HCT116 (cell line): ENCODE measurements around the gene LSM14A. TPM values are rescaled to one million over a fixed set of nuclear protein-coding genes. Genes with fewer than 3 reads are reported as not detected.
"Not testable (repeated sequence)": the region's sequence is repeated elsewhere in the genome, so short reads cannot be mapped to it uniquely, and the experiment has no call there.

Experiments used
- ATAC-seq: fragments of 200-7000 bp; cut with Tn5 transposase; 2 replicates; pipeline ENCODE4 v1.9.1; 2020; ENCODE audit warnings: mild to moderate bottlenecking, moderate library complexity
- BruUV-seq: library from RNA; stranded (reverse); fragments of 400-500 nt; replicated peaks from 2 replicates; lab custom pipeline; 2021; lab: Mats Ljungman, UMichigan
- CTCF ChIA-PET: fragments of 300-600 bp; sonication (Branson Sonifier 250); formaldehyde crosslinking; loops from one replicate; lab custom pipeline; 2021; ENCODE audit warnings: antibody characterized with exemption; lab: Charles Lee
- POLR2A ChIA-PET: fragments of 300-600, 350-600 bp; sonication (Branson Sonifier 250); formaldehyde crosslinking; loops from one replicate; lab custom pipeline; 2021; ENCODE audit warnings: antibody characterized with exemption; lab: Charles Lee
- RAD21 ChIA-PET, 2 experiments: fragments of 300-600 bp; sonication (Branson Sonifier 250); formaldehyde crosslinking; loops; one replicate each; lab custom pipeline; 2023; ENCODE audit warnings: low total read pairs in 2 of 2; ENCODE audit not compliant: uncharacterized antibody in 2 of 2, unreplicated experiment in 2 of 2, low non-redundant PET in 1 of 2; lab: Charles Lee
- DNase-seq: peaks from one replicate; pipeline ENCODE4 v3.0.0-alpha.2; 2010; ENCODE audit warnings: low read depth, low spot score
- H2AFZ ChIP-seq: fragments of 200-600 bp; shearing (Covaris generic), sonication (generic); 2 replicates; pipeline ENCODE4 v1.6.1; 2017; ENCODE audit warnings: low read depth, mixed run types, mixed read lengths, antibody characterized with exemption, low read length; ENCODE audit not compliant: poor library complexity, severe bottlenecking
- H3K27ac ChIP-seq: 2 replicates; pipeline ENCODE4 v1.5.1; 2012; ENCODE audit warnings: low read depth, low read length
- H3K27me3 ChIP-seq: fragments of 200-600 bp; sonication (generic); 2 replicates; pipeline ENCODE4 v1.6.1; 2016; ENCODE audit warnings: mixed run types, low read length, mixed read lengths; ENCODE audit not compliant: insufficient read depth
- H3K36me3 ChIP-seq, 2 experiments: fragments of 200-500 bp in 1 of 2; fragments of 200-600 bp in 1 of 2; sonication (Bioruptor generic) in 1 of 2; sonication (generic) in 1 of 2; 2 replicates each; pipeline versions ENCODE4 v1.5.1 to v1.6.1; 2014 to 2016; ENCODE audit warnings: low read length in 2 of 2, inconsistent platforms in 1 of 2, mixed read lengths in 1 of 2, mixed run types in 1 of 2; ENCODE audit not compliant: insufficient read depth in 2 of 2, control insufficient read depth in 1 of 2
- H3K4me1 ChIP-seq, 2 experiments: fragments of 200-600 bp in 1 of 2; sonication (generic) in 1 of 2; 2 replicates each; pipeline versions ENCODE4 v1.5.1 to v1.6.1; 2012 to 2017; ENCODE audit warnings: low read length in 2 of 2, inconsistent platforms in 1 of 2, mild to moderate bottlenecking in 1 of 2, mixed read lengths in 1 of 2, mixed run types in 1 of 2, moderate library complexity in 1 of 2; ENCODE audit not compliant: insufficient read depth in 2 of 2, control insufficient read depth in 1 of 2
- H3K4me2 ChIP-seq: fragments of 200-600 bp; sonication (generic); 2 replicates; pipeline ENCODE4 v1.6.1; 2017; ENCODE audit warnings: mixed run types, low read length, mixed read lengths
- H3K4me3 ChIP-seq, 2 experiments: fragments of 200-600 bp in 1 of 2; sonication (generic) in 1 of 2; replicated peaks in 1 of 2; 2 replicates each; pipeline ENCODE4 v1.5.1; 2011 to 2016; ENCODE audit warnings: low read length in 2 of 2, control low read depth in 1 of 2, low read depth in 1 of 2, mild to moderate bottlenecking in 1 of 2, mixed read lengths in 1 of 2, mixed run types in 1 of 2
- H3K79me2 ChIP-seq: fragments of 200-600 bp; sonication (generic); 2 replicates; pipeline ENCODE4 v1.6.1; 2017; ENCODE audit warnings: mild to moderate bottlenecking, mixed run types, low read length, moderate library complexity, mixed read lengths; ENCODE audit not compliant: insufficient read depth
- H3K9ac ChIP-seq: fragments of 200-600 bp; sonication (generic); 2 replicates; pipeline ENCODE4 v1.6.1; 2016; ENCODE audit warnings: low read length, mixed read lengths
- H3K9me2 ChIP-seq: fragments of 200-600 bp; sonication (generic), shearing (Covaris generic); 2 replicates; pipeline ENCODE4 v1.6.1; 2017; ENCODE audit warnings: mixed run types, mild to moderate bottlenecking, moderate library complexity; ENCODE audit not compliant: insufficient read depth
- H3K9me3 ChIP-seq, 2 experiments: fragments of 200-500 bp in 1 of 2; fragments of 200-600 bp in 1 of 2; sonication (Bioruptor generic) in 1 of 2; sonication (generic) in 1 of 2; 2 replicates each; pipeline ENCODE4 v1.6.1; 2014 to 2017; ENCODE audit warnings: low read length in 2 of 2, mixed read lengths in 2 of 2, inconsistent platforms in 1 of 2, low read depth in 1 of 2, mild to moderate bottlenecking in 1 of 2, mixed run types in 1 of 2, moderate library complexity in 1 of 2; ENCODE audit not compliant: control insufficient read depth in 1 of 2, insufficient read depth in 1 of 2
- H4K20me1 ChIP-seq: fragments of 200-600 bp; sonication (generic), shearing (Covaris generic); 2 replicates; pipeline ENCODE4 v1.6.1; 2017; ENCODE audit warnings: mixed run types, mild to moderate bottlenecking, moderate library complexity; ENCODE audit not compliant: insufficient read depth
- CBX3 ChIP-seq: IDR thresholded peaks from 2 replicates; pipeline ENCODE4 v1.6.1; 2012; ENCODE audit warnings: low read depth
- CEBPB ChIP-seq: IDR thresholded peaks from 2 replicates; pipeline ENCODE4 v1.6.1; 2012; ENCODE audit warnings: low read depth
- EGR1 ChIP-seq: IDR thresholded peaks from 2 replicates; pipeline ENCODE4 v1.6.1; 2012; ENCODE audit warnings: low read depth
- ELF1 ChIP-seq: IDR thresholded peaks from 2 replicates; pipeline ENCODE4 v1.6.1; 2012; ENCODE audit warnings: low read depth, borderline replicate concordance
- EZH2 ChIP-seq: fragments of 200-600 bp; sonication (generic); IDR thresholded peaks from 2 replicates; pipeline ENCODE4 v1.6.1; 2017; ENCODE audit warnings: antibody characterized with exemption, mixed run types
- EZH2phosphoT487 ChIP-seq: fragments of 200-600 bp; IDR thresholded peaks from 2 replicates; pipeline ENCODE4 v1.6.1; 2018; ENCODE audit warnings: antibody characterized with exemption, borderline replicate concordance
- FOSL1 ChIP-seq: IDR thresholded peaks from 2 replicates; pipeline ENCODE4 v1.6.1; 2012; ENCODE audit warnings: low read depth
- POLR2A ChIP-seq: IDR thresholded peaks from 2 replicates; pipeline ENCODE4 v1.7.0; 2011; ENCODE audit warnings: borderline replicate concordance; ENCODE audit not compliant: insufficient read depth, insufficient read length; ENCODE audit errors: extremely low read depth
- RAD21 ChIP-seq: IDR thresholded peaks from 2 replicates; pipeline ENCODE4 v1.6.1; 2012; ENCODE audit warnings: low read depth, mild to moderate bottlenecking
- SIN3A ChIP-seq: IDR thresholded peaks from 2 replicates; pipeline ENCODE4 v1.6.1; 2012; ENCODE audit warnings: low read depth
- SRF ChIP-seq: IDR thresholded peaks from 2 replicates; pipeline ENCODE4 v1.6.1; 2012; ENCODE audit warnings: low read depth
- YY1 ChIP-seq: IDR thresholded peaks from 2 replicates; pipeline ENCODE4 v1.6.1; 2011; ENCODE audit warnings: low read length, low read depth, moderate library complexity, mild to moderate bottlenecking; ENCODE audit not compliant: insufficient replicate concordance; ENCODE audit errors: extremely low read depth
- ZBTB33 ChIP-seq: IDR thresholded peaks from 2 replicates; pipeline ENCODE4 v1.6.1; 2011; ENCODE audit warnings: mild to moderate bottlenecking, low read length, moderate library complexity; ENCODE audit not compliant: insufficient replicate concordance; ENCODE audit errors: extremely low read depth
- ZFX ChIP-seq: fragments of 450-650 bp; IDR thresholded peaks from 2 replicates; pipeline ENCODE4 v1.6.1; 2017
- intact Hi-C: fragments of 100-400 bp; cut with micrococcal nuclease; formaldehyde crosslinking; loops from 2 replicates; pipeline ENCODE4 v1.10.0; 2022
- total RNA-seq: library from RNA; stranded (reverse); gene quantifications from one replicate; pipeline ENCODE4 v1.2.1, GENCODE V29; 2021; ENCODE audit not compliant: unreplicated experiment

LSM14A gene
- total RNA-seq, 1 experiment from 2014 or later, result 120 TPM

DNA sequence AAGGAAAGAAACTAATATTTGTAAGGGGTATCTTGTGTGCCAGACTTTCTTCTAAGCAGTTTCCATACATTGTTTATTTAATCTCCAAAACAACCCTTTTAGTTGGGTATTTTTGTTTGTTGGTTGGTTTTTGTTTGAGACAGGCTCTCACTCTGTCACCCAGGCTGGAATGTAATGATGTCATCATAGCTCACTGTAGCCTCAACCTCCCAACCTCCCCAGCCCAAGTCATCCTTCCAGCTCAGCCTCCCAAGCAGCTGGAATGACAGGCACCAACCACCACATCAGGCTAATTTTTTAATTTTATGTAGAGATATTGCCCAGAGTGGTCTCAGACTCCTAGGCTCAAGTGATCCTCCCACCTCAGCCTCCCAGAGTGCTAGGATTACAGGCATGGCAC lies 41.2 kb upstream of the LSM14A start:
- ChIA-PET RAD21 (no interaction called here), CTCF (no interaction called here), POLR2A (interaction anchor here (0.6 kb wide), 1 partner anchor 9 kb away, joined by 3 read pairs; no protein-coding TSS in a partner anchor)
- Histone ChIP-seq H3K9me2 (no peaks in the 10 kb centered on the region), H3K27me3 (no peaks in the 10 kb centered on the region), H3K36me3 (no peaks in the 10 kb centered on the region), H3K9ac (no peak overlapping the region), H3K27ac (no peak overlapping the region), H3K4me1 (peaks cover 8 to 22% of the 10 kb centered on the region in 2 experiments), H4K20me1 (no peaks in the 10 kb centered on the region), H3K9me3 (no peaks in the 10 kb centered on the region), H3K4me3 (no peak overlapping the region), H2AFZ (no peak overlapping the region), H3K79me2 (no peaks in the 10 kb centered on the region), H3K4me2 (no peak overlapping the region)
- no peak for DNase-seq
- TF ChIP-seq EGR1, result no peak
- no peak for TF ChIP-seq SRF
- no peak for TF ChIP-seq CEBPB
- TF ChIP-seq EZH2, result no peak
- TF ChIP-seq SIN3A, result no peak
- TF ChIP-seq ELF1, result no peak
- TF ChIP-seq EZH2phosphoT487, result no peak
- TF ChIP-seq CBX3, result no peak
- no peak for TF ChIP-seq ZFX
- TF ChIP-seq ZBTB33, result no peak
- TF ChIP-seq FOSL1, result no peak
- TF ChIP-seq YY1, result no peak
- no peak for TF ChIP-seq POLR2A
- TF ChIP-seq RAD21, result no peak
- intact Hi-C loops, result no loop called here
- BruUV-seq, result no TSS peak
- no peak for ATAC-seq

GRCh38 chr19:34132145-34132544 lies 40.2 kb upstream of the LSM14A start:
- H3K27me3 ChIP-seq, H3K9ac ChIP-seq, H4K20me1 ChIP-seq, CTCF ChIA-PET, H3K79me2 ChIP-seq, H3K36me3 ChIP-seq, H3K4me3 ChIP-seq, H3K9me2 ChIP-seq, ATAC-seq, H2AFZ ChIP-seq, H3K4me2 ChIP-seq, H3K27ac ChIP-seq, H3K9me3 ChIP-seq, intact Hi-C loops, RAD21 ChIA-PET, POLR2A ChIA-PET, BruUV-seq, DNase-seq: not testable (repeated sequence)
- peaks cover 8 to 22% of the 10 kb centered on the region in 2 experiments for H3K4me1 ChIP-seq

GRCh38 chr19:34132706-34133105 lies 39.6 kb upstream of the LSM14A start:
- BruUV-seq, POLR2A ChIA-PET, H3K9me2 ChIP-seq, CTCF ChIA-PET, H3K4me3 ChIP-seq, H3K79me2 ChIP-seq, H3K9ac ChIP-seq, RAD21 ChIA-PET, ATAC-seq, H2AFZ ChIP-seq, H3K36me3 ChIP-seq, H3K27me3 ChIP-seq, DNase-seq, H3K27ac ChIP-seq, intact Hi-C loops, H3K9me3 ChIP-seq, H3K4me2 ChIP-seq, H4K20me1 ChIP-seq: not testable (repeated sequence)
- peaks cover 8 to 22% of the 10 kb centered on the region in 2 experiments for H3K4me1 ChIP-seq
